Thyroid gland (tissue), 4 donors: ENCODE data around the gene LRIG1. TPM values are rescaled to one million over a fixed set of nuclear protein-coding genes. Genes with fewer than 3 reads are reported as not detected.

Experiments used
- DNase-seq, 2 donors: peaks; one replicate each; pipeline ENCODE4 v3.0.0-alpha.2; 2019
- H3K27ac ChIP-seq, 3 donors: fragments of 200-600 bp; sonication (generic); 1 replicate in 2 of 3; 2 replicates in 1 of 3; pipeline ENCODE4 v1.5.1; 2016 to 2019; ENCODE audit warnings: mild to moderate bottlenecking in 1 of 3, moderate library complexity in 1 of 3
- H3K27me3 ChIP-seq: fragments of 200-600 bp; sonication (generic); one replicate; pipeline ENCODE4 v1.5.1; 2019
- H3K36me3 ChIP-seq, 2 donors: fragments of 200-600 bp; sonication (generic); one replicate each; pipeline ENCODE4 v1.5.1; 2016 to 2019
- H3K4me1 ChIP-seq, 2 donors: fragments of 200-600 bp; sonication (generic); one replicate each; pipeline ENCODE4 v1.5.1; 2017 to 2019
- H3K4me3 ChIP-seq, 3 donors: fragments of 200-600 bp; sonication (generic); replicated peaks in 1 of 3; 1 replicate in 2 of 3; 2 replicates in 1 of 3; pipeline ENCODE4 v1.5.1; 2016; ENCODE audit warnings: mild to moderate bottlenecking in 1 of 3
- H3K9me3 ChIP-seq: fragments of 200-600 bp; sonication (generic); one replicate; pipeline ENCODE4 v1.5.1; 2017
- POLR2A ChIP-seq, 2 donors: fragments of 450-650 bp; IDR thresholded peaks; one replicate each; pipeline ENCODE4 v1.6.1; 2017; ENCODE audit warnings: antibody characterized with exemption in 2 of 2, mild to moderate bottlenecking in 2 of 2, moderate library complexity in 1 of 2
- WGBS, 2 donors: methylation state at CpG; one replicate each; pipeline ENCODE4 v1.1.5; 2017; 5-methylcytosine and 5-hydroxymethylcytosine counted together
- intact Hi-C: fragments of 100-400 bp; cut with DNase I; formaldehyde crosslinking; loops from one replicate; pipeline ENCODE4 v1.15.1; 2023
- total RNA-seq, 4 donors: library from RNA; depleted of rRNA; stranded (reverse); fragments of >200 nt; gene quantifications; one replicate each; pipeline ENCODE4 v1.2.3, GENCODE V29; 2016
- TF ChIP-seq, protein P1 (sequence below), 6 experiments: fragments of 200-600 bp in 3 of 6; fragments of 450-650 bp in 3 of 6; sonication (generic) in 3 of 6; IDR thresholded peaks; one replicate each; pipeline ENCODE4 v1.5.1; 2016 to 2019; ENCODE audit warnings: antibody characterized with exemption in 6 of 6, mild to moderate bottlenecking in 2 of 6, inconsistent platforms in 1 of 6, moderate library complexity in 1 of 6

Gene LRIG1
- total RNA-seq, 4 donors from 2014 or later, result 45.8 to 69.7 (median 61.7) TPM

DNA sequence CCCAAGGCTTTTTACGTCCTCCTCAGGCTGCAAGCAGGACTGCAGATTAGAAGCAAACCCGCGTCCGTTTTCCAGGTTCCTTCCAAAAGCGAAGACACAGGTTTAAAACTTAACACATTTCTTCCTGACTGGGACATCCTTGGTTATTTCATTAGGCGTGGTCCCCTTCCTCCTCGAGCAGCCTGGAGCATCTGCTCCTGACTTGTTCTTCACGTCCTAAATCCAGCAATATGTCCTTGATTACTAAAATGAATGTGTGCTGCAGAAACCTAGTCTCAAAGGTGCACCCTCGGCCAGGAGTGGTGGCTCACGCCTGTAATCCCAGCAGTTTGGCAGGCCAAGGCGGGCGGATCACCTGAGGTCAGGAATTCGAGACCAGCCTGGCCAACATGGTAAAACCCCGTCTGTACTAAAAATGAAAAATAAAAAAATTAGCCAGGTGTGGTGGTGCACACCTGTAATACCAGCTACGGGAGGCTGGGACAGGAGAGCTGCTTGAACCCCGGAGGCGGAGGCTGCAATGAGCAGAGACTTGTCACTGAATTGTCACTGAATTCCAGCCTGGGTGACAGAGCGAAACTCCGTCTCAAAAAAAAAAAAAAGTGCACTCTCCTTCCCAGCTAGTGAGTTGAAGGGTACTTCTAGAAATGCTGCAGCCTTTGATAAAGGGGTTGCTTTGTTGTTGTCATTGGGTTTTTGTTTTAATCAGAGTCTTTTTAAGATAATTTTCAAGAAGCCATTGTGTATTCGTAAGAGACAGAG lies 842 bp upstream of the LRIG1 start:
- TF ChIP-seq, protein P1, sequence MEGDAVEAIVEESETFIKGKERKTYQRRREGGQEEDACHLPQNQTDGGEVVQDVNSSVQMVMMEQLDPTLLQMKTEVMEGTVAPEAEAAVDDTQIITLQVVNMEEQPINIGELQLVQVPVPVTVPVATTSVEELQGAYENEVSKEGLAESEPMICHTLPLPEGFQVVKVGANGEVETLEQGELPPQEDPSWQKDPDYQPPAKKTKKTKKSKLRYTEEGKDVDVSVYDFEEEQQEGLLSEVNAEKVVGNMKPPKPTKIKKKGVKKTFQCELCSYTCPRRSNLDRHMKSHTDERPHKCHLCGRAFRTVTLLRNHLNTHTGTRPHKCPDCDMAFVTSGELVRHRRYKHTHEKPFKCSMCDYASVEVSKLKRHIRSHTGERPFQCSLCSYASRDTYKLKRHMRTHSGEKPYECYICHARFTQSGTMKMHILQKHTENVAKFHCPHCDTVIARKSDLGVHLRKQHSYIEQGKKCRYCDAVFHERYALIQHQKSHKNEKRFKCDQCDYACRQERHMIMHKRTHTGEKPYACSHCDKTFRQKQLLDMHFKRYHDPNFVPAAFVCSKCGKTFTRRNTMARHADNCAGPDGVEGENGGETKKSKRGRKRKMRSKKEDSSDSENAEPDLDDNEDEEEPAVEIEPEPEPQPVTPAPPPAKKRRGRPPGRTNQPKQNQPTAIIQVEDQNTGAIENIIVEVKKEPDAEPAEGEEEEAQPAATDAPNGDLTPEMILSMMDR (IDR thresholded peaks at IDR 0.05), result peak in 2 of 6 experiments; percentile 28 to 40
- no peak for TF ChIP-seq POLR2A (IDR thresholded peaks at IDR 0.05)
- peak overlapping the region in 1 of 3 donors; percentile 20 for H3K27ac ChIP-seq

DNA sequence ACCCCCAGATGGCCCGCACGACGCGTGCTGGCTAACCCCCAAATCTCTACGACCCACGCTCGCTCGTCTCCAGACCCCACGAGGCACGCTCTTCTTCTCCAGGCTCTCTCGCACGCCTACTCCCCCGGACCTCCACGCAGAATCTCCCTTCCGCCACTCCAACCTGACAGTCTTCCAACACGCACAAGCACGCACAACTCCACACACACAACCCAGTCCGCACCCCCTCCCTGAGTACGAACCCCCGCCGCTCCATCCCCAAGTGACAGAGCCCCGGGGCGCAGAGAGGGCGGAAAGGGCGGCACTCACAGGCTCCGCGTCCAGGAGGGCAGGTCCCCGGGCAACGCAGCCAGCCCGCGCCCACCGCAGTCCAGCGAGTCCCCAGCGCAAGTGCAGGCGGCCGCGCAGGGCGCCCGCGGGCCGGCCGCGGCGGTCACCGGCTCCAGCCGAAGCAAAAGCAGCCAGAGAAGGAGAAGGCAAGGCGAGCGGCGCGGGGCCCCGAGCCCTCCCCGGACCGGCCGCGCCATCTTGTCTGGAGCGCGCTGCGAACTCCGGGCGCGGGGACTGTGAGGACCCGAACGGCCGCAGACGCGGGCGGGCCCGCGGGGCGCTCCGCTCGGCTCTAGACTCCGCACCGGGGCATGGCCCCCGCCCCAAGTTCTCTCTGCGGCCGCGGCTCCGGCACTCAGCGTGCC lies 794 bp downstream of the LRIG1 start:
- H3K9me3 ChIP-seq, result no peaks in the 10 kb centered on the region
- H3K4me1 ChIP-seq, result peaks cover 36 to 39% of the 10 kb centered on the region in 2 donors
- peak overlapping the region; percentile 88 to 93 (median 90) for H3K27ac ChIP-seq
- TF ChIP-seq POLR2A (IDR thresholded peaks at IDR 0.05), result no peak
- TF ChIP-seq, protein P1 (IDR thresholded peaks at IDR 0.05), result no peak
- H3K36me3 ChIP-seq, result no peaks in the 10 kb centered on the region
- peak; percentile 40 to 43 for DNase-seq
- 1% methylated on average over 21 to 22 of the region's 80 CpGs for whole genome bisulfite sequencing, 2 donors
- no peaks in the 10 kb centered on the region for H3K27me3 ChIP-seq
- peak overlapping the region; percentile 60 to 98 (median 81) for H3K4me3 ChIP-seq
- intact Hi-C loops, result loop anchor here (5.0 kb wide), 1 partner anchor 88 kb away; no protein-coding TSS in a partner anchor

More for the DNA sequence above, 842 bp upstream of the LRIG1 start:
- Histone ChIP-seq H3K9me3 (no peaks in the 10 kb centered on the region), H3K36me3 (no peaks in the 10 kb centered on the region), H3K4me3 (peak overlapping the region in 1 of 3 donors; percentile 19), H3K27me3 (no peaks in the 10 kb centered on the region), H3K4me1 (peaks cover 20 to 24% of the 10 kb centered on the region in 2 donors)
- DNase-seq, result peak in 1 of 2 donors; percentile 25
- WGBS, 2 donors, result 28 to 32% methylated on average over 20 of the region's 20 CpGs
- intact Hi-C loops, result loop anchor here (5.0 kb wide), 1 partner anchor 89 kb away; no protein-coding TSS in a partner anchor

DNA sequence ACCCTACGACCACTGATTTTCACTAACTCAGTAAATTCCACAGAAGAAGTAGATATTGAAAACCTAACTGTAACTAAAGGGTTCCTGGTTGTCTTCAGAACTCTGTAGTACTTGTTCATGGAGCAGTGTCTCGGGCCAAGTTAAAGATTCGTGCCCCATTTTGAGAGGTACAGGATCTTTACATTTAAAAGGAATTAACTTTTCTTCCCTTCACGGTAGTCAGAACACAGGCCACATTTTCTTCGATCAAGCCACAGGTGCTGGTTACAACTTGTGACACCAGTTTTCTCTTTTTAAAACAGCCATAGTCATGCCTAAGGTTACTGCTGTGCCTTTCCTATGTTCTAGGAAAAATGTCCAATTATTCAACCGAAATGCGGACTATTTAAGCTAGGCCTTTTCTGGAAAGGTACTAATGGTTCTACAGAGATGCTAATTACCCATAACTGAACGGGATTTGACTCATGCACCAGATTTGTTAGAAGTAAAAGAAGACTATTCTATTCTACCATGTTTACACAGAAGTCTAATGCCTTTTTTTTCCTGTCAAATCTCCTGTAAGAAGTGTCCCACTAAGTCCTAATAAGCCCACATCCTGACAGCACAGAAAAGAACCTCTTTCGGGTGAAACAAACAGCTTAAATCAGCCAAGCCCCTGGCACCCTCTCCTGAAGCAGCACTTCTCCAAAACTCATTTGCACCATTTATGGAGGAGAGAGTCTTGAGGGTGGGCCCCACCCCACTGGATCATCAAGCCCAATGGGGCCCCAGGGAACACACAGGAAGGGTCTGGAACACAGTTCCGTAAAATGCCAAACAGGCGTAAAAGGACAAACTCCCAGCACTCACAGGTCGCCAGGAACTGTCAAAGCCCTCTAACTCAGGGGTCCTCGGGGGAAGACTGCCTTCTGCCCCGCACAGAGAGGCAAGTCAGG lies 1.9 kb downstream of the LRIG1 start:
- no peaks in the 10 kb centered on the region for H3K9me3 ChIP-seq
- no peak for TF ChIP-seq POLR2A (IDR thresholded peaks at IDR 0.05)
- TF ChIP-seq, protein P1 (IDR thresholded peaks at IDR 0.05), result no peak
- 40 to 42% methylated on average over 14 of the region's 14 CpGs for WGBS, 2 donors
- DNase-seq, result peak in 1 of 2 donors; percentile 13
- intact Hi-C loops, result no loop called here
- no peaks in the 10 kb centered on the region for H3K36me3 ChIP-seq
- no peaks in the 10 kb centered on the region for H3K27me3 ChIP-seq
- peak overlapping the region in 2 of 3 donors; percentile 81 to 98 for H3K4me3 ChIP-seq
- peaks cover 39 to 47% of the 10 kb centered on the region in 2 donors for H3K4me1 ChIP-seq
- peak overlapping the region; percentile 52 to 93 (median 90) for H3K27ac ChIP-seq

DNA sequence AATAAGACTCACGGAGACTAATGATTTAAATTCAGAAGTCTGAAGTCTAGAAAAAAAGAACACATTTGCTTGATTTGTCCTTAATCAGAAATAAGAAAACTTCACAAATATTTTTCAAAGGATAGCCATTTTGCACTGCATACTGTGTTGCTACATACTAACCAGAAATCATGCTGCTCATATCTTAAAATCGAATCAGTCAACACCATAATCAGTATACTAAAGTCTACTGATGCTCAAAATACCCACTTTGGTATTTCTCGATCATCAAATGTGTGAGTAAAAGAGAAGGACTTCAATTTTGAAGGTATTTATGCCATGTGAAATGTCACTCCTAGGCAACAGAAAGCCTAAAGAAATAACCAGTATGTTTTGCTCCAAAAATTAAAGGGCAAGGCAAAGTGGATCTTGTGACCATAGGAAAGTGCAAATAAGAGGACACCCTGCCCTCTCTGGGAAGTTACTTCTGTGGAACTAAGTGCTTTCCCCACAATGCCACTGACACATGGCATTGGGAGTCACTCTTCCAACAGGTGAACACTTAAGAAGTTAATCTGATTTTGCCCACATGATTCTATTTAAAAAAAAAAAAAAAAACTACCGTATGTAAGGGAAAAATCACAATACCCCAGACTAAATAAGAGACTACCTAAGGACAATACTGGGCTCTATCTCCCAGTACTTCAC lies 2.7 kb downstream of the LRIG1 start:
- 51 to 53% methylated on average over 4 of the region's 4 CpGs for WGBS, 2 donors

More for the DNA sequence above, 2.7 kb downstream of the LRIG1 start:
- intact Hi-C loops, result no loop called here
- no peaks in the 10 kb centered on the region for H3K27me3 ChIP-seq
- no peaks in the 10 kb centered on the region for H3K9me3 ChIP-seq
- no peak overlapping the region for H3K4me3 ChIP-seq
- H3K36me3 ChIP-seq, result no peaks in the 10 kb centered on the region
- H3K27ac ChIP-seq, result peak overlapping the region; percentile 65 to 93 (median 90)
- TF ChIP-seq, protein P1 (IDR thresholded peaks at IDR 0.05), result no peak
- peak in 1 of 2 donors; percentile 57 for TF ChIP-seq POLR2A (IDR thresholded peaks at IDR 0.05)
- peaks cover 44 to 55% of the 10 kb centered on the region in 2 donors for H3K4me1 ChIP-seq
- peak; percentile 66 to 73 for DNase-seq
